A673 (cell line): Measurements from ENCODE around the gene NRG3. TPM values are rescaled to one million over a fixed set of nuclear protein-coding genes. Genes with fewer than 3 reads are reported as not detected.

Source experiments
- BruUV-seq: library from RNA; stranded (reverse); fragments of 400-500 nt; replicated peaks from 2 replicates; lab custom pipeline; 2021; lab: Mats Ljungman, UMichigan
- CTCF ChIA-PET: fragments of 300-600 bp; sonication (Branson Sonifier 250); formaldehyde crosslinking; loops from one replicate; lab custom pipeline; 2022; ENCODE audit warnings: antibody characterized with exemption; lab: Charles Lee
- POLR2A ChIA-PET: fragments of 300-600 bp; sonication (Branson Sonifier 250); formaldehyde crosslinking; loops from one replicate; lab custom pipeline; 2022; ENCODE audit warnings: antibody characterized with exemption; ENCODE audit not compliant: low non-redundant PET; lab: Charles Lee
- DNase-seq: peaks from one replicate; pipeline ENCODE4 v3.0.0-alpha.2; 2015; ENCODE audit warnings: low spot score
- H3K27ac ChIP-seq: fragments of 200-600 bp; sonication (generic); 2 replicates; pipeline ENCODE4 v1.5.1; 2016; ENCODE audit warnings: mixed run types, low read depth, mild to moderate bottlenecking, mixed read lengths, antibody characterized with exemption, low read length; ENCODE audit not compliant: poor library complexity, severe bottlenecking
- H3K27me3 ChIP-seq: fragments of 200-600 bp; sonication (generic); replicated peaks from 2 replicates; pipeline ENCODE4 v1.6.1; 2017; ENCODE audit warnings: mixed run types, low read depth, mild to moderate bottlenecking, mixed read lengths, antibody characterized with exemption, low read length; ENCODE audit not compliant: insufficient read depth, poor library complexity
- H3K36me3 ChIP-seq: fragments of 200-600 bp; sonication (generic); 2 replicates; pipeline ENCODE4 v1.6.1; 2016; ENCODE audit warnings: mixed run types, mild to moderate bottlenecking, mixed read lengths, antibody characterized with exemption, low read length; ENCODE audit not compliant: insufficient read depth, poor library complexity, severe bottlenecking
- H3K4me1 ChIP-seq: fragments of 200-600 bp; sonication (generic); 2 replicates; pipeline ENCODE4 v1.6.1; 2017; ENCODE audit warnings: mixed run types, mild to moderate bottlenecking, mixed read lengths, antibody characterized with exemption, low read length; ENCODE audit not compliant: insufficient read depth, poor library complexity, severe bottlenecking
- H3K4me3 ChIP-seq: fragments of 200-600 bp; sonication (generic); 2 replicates; pipeline ENCODE4 v1.5.1; 2016; ENCODE audit warnings: low read depth, mixed run types, mild to moderate bottlenecking, mixed read lengths, low read length; ENCODE audit not compliant: poor library complexity, severe bottlenecking
- H3K9me3 ChIP-seq: fragments of 200-600 bp; sonication (generic); 2 replicates; pipeline ENCODE4 v1.6.1; 2016; ENCODE audit warnings: mixed run types, low read depth, mild to moderate bottlenecking, mixed read lengths, antibody characterized with exemption, low read length; ENCODE audit not compliant: poor library complexity, severe bottlenecking
- CTCF ChIP-seq: fragments of 300-800, 200-600 bp; sonication (generic); conservative IDR thresholded peaks from 2 replicates; pipeline ENCODE4 v1.5.1; 2017; ENCODE audit warnings: low read depth, mild to moderate bottlenecking, antibody characterized with exemption, low read length, moderate library complexity, mixed read lengths
- EZH2 ChIP-seq: fragments of 200-600 bp; sonication (generic); IDR thresholded peaks from 2 replicates; pipeline ENCODE4 v1.6.1; 2017; ENCODE audit warnings: borderline replicate concordance, low read depth, mild to moderate bottlenecking, mixed read lengths, antibody characterized with exemption, low read length; ENCODE audit not compliant: poor library complexity, severe bottlenecking
- intact Hi-C: fragments of 100-400 bp; cut with micrococcal nuclease; formaldehyde crosslinking; loops from one replicate; pipeline ENCODE4 v1.10.0; 2022; ENCODE audit not compliant: unreplicated experiment
- total RNA-seq: library from RNA; stranded (reverse); gene quantifications from 2 replicates; pipeline ENCODE4 v1.2.3, GENCODE V29; 2021

The NRG3 gene
- total RNA-seq, 1 experiment from 2014 or later, result not detected

GRCh38 chr10:82551506-82551905 lies 676.5 kb downstream of the NRG3 start:
- H3K27me3 ChIP-seq, result no peaks in the 10 kb centered on the region
- no peak for DNase-seq
- CTCF ChIA-PET, result no interaction called here
- H3K9me3 ChIP-seq, result no peaks in the 10 kb centered on the region
- intact Hi-C loops, result no loop called here
- no peaks in the 10 kb centered on the region for H3K36me3 ChIP-seq
- BruUV-seq, result no TSS peak
- no peak overlapping the region for H3K27ac ChIP-seq
- TF ChIP-seq CTCF, result no peak
- TF ChIP-seq EZH2, result no peak
- POLR2A ChIA-PET, result no interaction called here
- H3K4me3 ChIP-seq, result no peak overlapping the region
- H3K4me1 ChIP-seq, result no peaks in the 10 kb centered on the region

- no peaks in the 10 kb centered on the region for H3K27me3 ChIP-seq
- CTCF ChIA-PET, result no interaction called here
- no peaks in the 10 kb centered on the region for H3K4me1 ChIP-seq
- intact Hi-C loops, result no loop called here
- H3K9me3 ChIP-seq, result no peaks in the 10 kb centered on the region
- no TSS peak for BruUV-seq
- TF ChIP-seq CTCF, result no peak
- no peak for TF ChIP-seq EZH2
- no peaks in the 10 kb centered on the region for H3K36me3 ChIP-seq
- no peak overlapping the region for H3K27ac ChIP-seq
- no peak for DNase-seq
- POLR2A ChIA-PET, result no interaction called here
- no peak overlapping the region for H3K4me3 ChIP-seq
Measured at GRCh38 chr10:82552267-82552666, 677.3 kb downstream of the NRG3 start.

- Histone ChIP-seq H3K4me1 (no peaks in the 10 kb centered on the region), H3K27me3 (no peaks in the 10 kb centered on the region), H3K4me3 (no peak overlapping the region), H3K9me3 (no peaks in the 10 kb centered on the region), H3K27ac (no peak overlapping the region), H3K36me3 (no peaks in the 10 kb centered on the region)
- DNase-seq, result no peak
- TF ChIP-seq CTCF (no peak), EZH2 (no peak)
- ChIA-PET POLR2A (no interaction called here), CTCF (no interaction called here)
- BruUV-seq, result no TSS peak
- intact Hi-C loops, result no loop called here
Measured at GRCh38 chr10:82554381-82554780, 679.4 kb downstream of the NRG3 start.
